ENCODE data around the gene ADCY3. TPM values are rescaled to one million over a fixed set of nuclear protein-coding genes. Genes with fewer than 3 reads are reported as not detected.
"Not testable (repeated sequence)": the region's sequence is repeated elsewhere in the genome, so short reads cannot be mapped to it uniquely, and the experiment has no call there.

ADCY3 gene
- total RNA-seq, 2 experiments from 2014 or later = 52.9 to 62.7 TPM

DNA sequence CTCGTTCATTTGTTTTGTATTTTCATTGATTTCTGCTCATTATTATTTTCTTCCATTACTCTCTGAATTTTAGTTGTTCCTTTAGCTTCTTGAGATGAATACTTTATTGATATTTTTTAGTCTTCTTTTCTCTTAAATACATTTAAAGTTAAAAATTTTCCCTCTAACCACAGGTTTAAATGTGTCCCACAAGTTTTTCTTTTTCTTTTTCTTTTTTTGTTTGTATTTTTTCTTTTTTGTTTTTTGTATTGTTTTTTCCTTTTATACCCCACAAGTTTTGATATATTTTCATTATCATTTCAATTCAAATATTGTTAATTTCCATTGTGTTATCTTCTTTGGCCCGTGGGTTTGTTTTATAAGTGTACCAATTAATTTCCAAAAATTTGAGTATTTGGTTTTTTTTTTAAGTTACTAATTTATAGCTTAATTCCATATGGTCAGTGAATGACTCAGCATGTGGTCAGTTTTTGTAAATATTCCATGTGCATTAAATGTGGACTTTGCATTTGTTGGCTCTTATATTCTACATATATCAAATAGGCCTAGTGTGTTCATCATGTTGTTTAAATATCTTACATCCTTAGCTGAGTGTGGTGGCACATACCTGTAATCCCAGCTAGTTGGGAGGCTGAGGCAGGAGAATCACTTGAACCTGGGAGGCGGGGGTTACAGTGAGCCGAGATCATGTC, 110.6 kb downstream of the ADCY3 start:
- POLR2A ChIA-PET = no interaction called here
- Mint-ChIP-seq H3K27ac (no peak overlapping the region), H3K9me3 (ENCODE audit: insufficient read depth) (no peaks in the 10 kb centered on the region), H3K36me3 (ENCODE audit: low read depth) (peaks cover 67% of the 10 kb centered on the region), H3K27me3 (ENCODE audit: low read depth) (no peaks in the 10 kb centered on the region), H3K4me1 (ENCODE audit: low read depth) (peaks cover 24% of the 10 kb centered on the region), H3K4me3 (no peak overlapping the region)
- ATAC-seq (no peak), DNase-seq (no peak)
- CTCF ChIA-PET = interaction anchor here (1.0 to 1.3 kb wide), 2 partner anchors 19 to 196 kb away, joined by 3 read pairs; no protein-coding TSS in a partner anchor

DNA sequence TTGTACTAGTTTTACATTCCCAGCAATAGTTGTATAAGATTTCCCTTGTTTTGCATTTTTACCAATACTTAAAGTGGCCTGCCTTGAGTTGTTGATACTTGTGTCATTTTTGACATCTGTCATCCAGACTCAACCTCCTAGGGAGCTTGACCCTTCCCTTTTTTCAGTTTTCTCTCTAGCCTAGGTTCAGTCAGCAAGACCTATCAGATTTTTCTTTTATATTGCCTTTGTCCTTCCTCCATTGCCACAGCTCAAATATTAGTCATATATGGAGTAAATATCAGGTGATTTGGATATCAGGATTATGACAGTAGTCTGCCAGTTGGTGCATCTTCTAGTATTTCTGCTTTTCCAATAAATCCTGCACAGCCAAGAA, 113.4 kb downstream of the ADCY3 start:
- DNase-seq (no peak), ATAC-seq (no peak)
- no peaks in the 10 kb centered on the region for H3K27me3 Mint-ChIP-seq (ENCODE audit: low read depth)
- H3K36me3 Mint-ChIP-seq (ENCODE audit: low read depth) = peaks cover 64% of the 10 kb centered on the region
- no peak overlapping the region for H3K27ac Mint-ChIP-seq
- ChIA-PET CTCF (no interaction called here), POLR2A (no interaction called here)
- H3K4me1 Mint-ChIP-seq (ENCODE audit: low read depth) = peaks cover 28% of the 10 kb centered on the region
- H3K4me3 Mint-ChIP-seq = no peak overlapping the region
- H3K9me3 Mint-ChIP-seq (ENCODE audit: insufficient read depth) = no peaks in the 10 kb centered on the region

DNA sequence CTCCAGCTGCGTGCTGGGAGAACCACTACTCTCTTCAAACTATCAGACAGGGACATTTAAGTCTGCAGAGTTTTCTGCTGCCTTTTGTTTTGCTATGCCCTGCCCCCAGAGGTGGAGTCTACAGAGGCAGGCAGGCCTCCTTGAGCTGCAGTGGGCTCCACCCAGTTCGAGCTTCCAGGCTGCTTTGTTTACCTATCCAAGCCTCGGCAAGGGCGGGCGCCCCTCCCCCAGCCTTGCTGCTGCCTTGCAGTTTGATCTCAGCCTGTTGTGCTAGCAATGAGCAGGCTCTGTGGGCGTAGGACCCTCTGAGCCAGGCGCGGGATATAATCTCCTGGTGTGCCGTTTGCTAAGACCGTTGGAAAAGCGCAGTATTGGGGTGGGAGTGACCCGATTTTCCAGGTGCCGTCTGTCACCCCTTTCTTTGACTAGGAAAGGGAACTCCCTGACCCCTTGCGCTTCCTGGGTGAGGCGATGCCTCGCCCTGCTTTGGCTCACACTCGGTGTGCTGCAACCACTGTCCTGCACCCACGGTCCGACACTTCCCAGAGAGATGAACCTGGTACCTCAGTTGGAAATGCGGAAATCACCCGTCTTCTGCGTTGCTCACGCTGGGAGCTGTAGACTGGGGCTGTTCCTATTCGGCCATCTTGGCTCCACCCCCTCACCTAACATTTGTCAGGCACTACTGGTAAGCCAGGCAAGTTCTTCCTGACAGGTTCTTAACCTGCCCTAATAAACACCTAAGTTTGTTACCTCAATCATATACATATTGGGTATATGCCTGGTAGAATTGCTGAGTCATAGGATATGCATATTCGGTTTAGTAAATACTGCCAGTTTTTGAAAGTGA, 114.0 kb downstream of the ADCY3 start:
- POLR2A ChIA-PET; CTCF ChIA-PET; H3K27ac Mint-ChIP-seq; DNase-seq; H3K9me3 Mint-ChIP-seq (ENCODE audit: insufficient read depth); H3K27me3 Mint-ChIP-seq (ENCODE audit: low read depth); ATAC-seq; H3K4me3 Mint-ChIP-seq: not testable (repeated sequence)
- peaks cover 68% of the 10 kb centered on the region for H3K36me3 Mint-ChIP-seq (ENCODE audit: low read depth)
- peaks cover 30% of the 10 kb centered on the region for H3K4me1 Mint-ChIP-seq (ENCODE audit: low read depth)

DNA sequence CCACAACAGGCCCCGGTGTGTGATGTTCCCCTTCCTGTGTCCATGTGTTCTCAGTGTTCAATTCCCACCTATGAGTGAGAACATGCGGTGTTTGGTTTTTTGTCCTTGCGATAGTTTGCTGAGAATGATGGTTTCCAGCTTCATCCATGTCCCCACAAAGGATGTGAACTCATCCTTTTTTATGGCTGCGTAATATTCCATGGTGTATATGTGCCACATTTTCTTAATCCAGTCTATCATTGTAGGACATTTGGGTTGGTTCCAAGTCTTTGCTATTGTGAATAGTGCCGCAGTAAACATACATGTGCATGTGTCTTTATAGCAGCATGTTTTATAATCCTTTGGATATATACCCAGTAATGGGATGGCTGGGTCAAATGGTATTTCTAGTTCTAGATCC, 119.5 kb downstream of the ADCY3 start:
- H3K27ac Mint-ChIP-seq; H3K9me3 Mint-ChIP-seq (ENCODE audit: insufficient read depth); POLR2A ChIA-PET; H3K4me3 Mint-ChIP-seq; H3K27me3 Mint-ChIP-seq (ENCODE audit: low read depth); DNase-seq; ATAC-seq; CTCF ChIA-PET: not testable (repeated sequence)
- Mint-ChIP-seq H3K4me1 (ENCODE audit: low read depth) (peaks cover 29% of the 10 kb centered on the region), H3K36me3 (ENCODE audit: low read depth) (peaks cover 84% of the 10 kb centered on the region)

DNA sequence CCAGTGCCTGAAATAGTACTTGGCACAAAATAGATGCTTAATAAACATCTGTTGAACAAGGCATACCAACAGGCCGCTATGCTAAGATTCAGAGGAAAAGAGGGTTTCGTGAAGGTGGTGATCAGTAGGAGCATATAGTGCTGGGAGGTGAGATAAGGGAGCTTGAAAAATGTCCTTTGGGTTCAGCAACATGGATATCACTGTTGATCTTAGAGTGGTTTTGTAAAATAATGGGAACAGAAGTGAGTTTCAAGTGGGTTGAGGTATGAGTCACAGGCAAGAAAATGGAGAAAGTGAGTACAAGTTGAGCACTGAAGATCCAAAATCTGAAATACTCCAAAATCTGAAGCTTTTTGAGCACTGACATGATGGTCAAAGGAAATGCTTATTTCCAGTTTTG, 122.4 kb downstream of the ADCY3 start:
- Mint-ChIP-seq H3K36me3 (ENCODE audit: low read depth) (peaks cover 80% of the 10 kb centered on the region), H3K4me3 (no peak overlapping the region), H3K9me3 (ENCODE audit: insufficient read depth) (peaks cover 4% of the 10 kb centered on the region), H3K27ac (no peak overlapping the region), H3K27me3 (ENCODE audit: low read depth) (no peaks in the 10 kb centered on the region), H3K4me1 (ENCODE audit: low read depth) (peaks cover 36% of the 10 kb centered on the region)
- no peak for ATAC-seq
- CTCF ChIA-PET = interaction anchor here (1.0 kb wide), 1 partner anchor 178 kb away, joined by 3 read pairs; no protein-coding TSS in a partner anchor
- DNase-seq = no peak
- POLR2A ChIA-PET = no interaction called here

DNA sequence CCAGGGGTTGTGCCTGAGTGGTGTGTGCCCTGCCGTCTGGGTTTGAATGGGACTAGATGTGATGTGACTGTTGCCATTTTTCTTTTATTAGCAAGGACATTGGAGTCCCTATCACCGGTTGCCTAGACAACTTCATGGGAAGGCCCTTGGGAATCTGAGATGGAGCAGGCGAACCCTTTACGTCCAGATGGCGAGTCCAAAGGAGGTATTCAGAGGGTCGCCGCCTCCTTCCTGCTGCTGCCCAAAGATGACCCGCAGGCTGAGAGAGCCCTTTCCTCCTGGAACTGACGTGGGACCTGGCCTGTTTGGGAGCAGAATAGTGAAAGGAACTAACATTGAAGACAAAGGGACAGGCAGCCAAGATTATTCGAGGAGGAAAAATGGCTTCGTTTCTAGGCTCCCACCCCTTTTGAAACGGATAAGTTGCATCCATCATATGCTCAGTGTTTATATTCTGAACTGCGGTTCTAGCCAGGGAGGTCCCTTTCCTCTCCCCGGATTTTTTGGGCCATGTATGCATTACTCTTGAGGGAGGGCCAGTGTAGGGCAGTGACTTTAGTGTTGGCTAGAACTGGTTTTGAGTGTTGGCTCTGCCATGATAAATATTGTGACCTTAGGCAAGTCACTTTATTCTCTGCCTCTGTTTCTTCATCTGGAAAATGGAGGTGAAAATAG, 126.1 kb downstream of the ADCY3 start:
- ChIA-PET POLR2A (interaction anchor here (1.2 to 1.7 kb wide), 6 partner anchors 10 to 307 kb away, joined by 3 to 8 read pairs (median 4); no protein-coding TSS in a partner anchor), CTCF (interaction anchor here (1.0 to 2.3 kb wide), 6 partner anchors 25 to 384 kb away, joined by 3 to 5 read pairs (median 4); no protein-coding TSS in a partner anchor)
- Mint-ChIP-seq H3K9me3 (ENCODE audit: insufficient read depth) (no peaks in the 10 kb centered on the region), H3K4me1 (ENCODE audit: low read depth) (peaks cover 42% of the 10 kb centered on the region), H3K27me3 (ENCODE audit: low read depth) (no peaks in the 10 kb centered on the region), H3K27ac (peak overlapping the region; percentile 100), H3K36me3 (ENCODE audit: low read depth) (peaks cover 50% of the 10 kb centered on the region), H3K4me3 (peak overlapping the region; percentile 97)
- ATAC-seq = no peak
- DNase-seq = peak; percentile 33

DNA sequence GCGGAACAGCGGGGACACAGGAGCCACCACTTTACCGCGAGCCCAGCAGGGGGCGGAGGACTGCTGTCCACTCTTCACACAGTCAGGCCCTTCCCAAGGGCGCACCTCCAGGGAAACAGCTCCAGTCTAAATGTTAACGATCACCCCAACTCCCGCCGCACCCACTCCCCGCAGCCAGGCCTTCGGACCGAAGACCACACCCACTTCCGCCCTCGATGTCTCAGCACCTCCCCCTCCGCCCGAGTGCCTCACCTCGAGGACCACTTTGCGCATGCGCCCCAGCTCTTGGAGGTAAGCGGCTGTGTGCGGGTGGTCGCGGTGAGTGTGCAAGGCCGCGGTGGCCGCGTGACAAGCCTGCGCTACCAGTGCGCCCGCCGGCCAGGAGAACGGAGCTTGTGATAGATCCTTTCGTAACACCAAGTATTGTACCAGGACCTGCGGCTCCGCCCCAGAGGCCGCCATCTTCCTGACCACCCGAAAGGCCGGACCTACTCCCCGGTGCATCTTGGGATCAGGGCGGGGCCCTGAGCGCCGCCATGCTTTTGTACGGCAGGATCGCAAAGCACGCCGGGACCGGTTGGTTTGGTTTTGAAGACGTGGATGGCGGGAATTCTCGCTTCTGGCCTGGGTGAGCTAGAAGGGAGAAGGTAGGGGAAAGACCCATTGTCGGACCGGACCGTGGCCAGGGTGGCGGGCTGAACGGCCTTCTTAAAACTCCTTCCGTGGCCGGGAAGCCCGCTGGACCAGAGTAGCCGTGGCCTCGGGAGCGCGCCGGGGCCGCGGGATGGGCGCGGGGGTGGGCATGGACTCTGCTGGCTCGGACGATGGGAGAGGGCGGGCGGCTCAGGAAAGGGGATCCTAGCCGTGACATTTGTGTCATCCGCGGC, 126.9 kb downstream of the ADCY3 start, which contains the start of the genes CENPO and PTRHD1:
CENPO (plus strand) TSS at position 552 of the 887 bp plus-strand sequence. CDS start 495 bp downstream, outside the sequence.
PTRHD1 (minus strand) TSS at position 518 of the 887 bp plus-strand sequence; CDS start at position 504, 14 bp downstream.
- POLR2A ChIA-PET = interaction anchor here (0.5 to 1.7 kb wide), 16 partner anchors 9 to 432 kb away, joined by 3 to 8 read pairs (median 4); partner anchors contain the start of gene ITSN2

DNA sequence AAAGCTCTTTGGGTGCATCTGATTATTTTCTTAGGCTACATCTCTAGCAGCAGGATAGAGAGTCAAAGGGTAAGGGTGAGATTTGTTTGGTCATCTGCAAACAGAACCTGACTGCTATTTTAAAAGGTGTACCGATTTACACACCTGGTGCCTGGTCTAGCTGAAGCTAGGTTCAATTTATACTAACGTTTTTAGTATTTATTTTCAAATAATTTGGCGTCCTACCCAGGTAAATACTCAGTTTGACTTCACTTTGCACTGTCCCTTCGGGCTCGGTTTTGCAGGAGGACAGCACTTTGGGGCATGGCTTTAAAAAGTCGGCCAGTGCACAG, 127.5 kb downstream of the ADCY3 start:
- ATAC-seq = no peak
- POLR2A ChIA-PET = interaction anchor here (0.5 to 1.7 kb wide), 16 partner anchors 8 to 432 kb away, joined by 3 to 8 read pairs (median 4); partner anchors contain the start of gene ITSN2
- no peak for DNase-seq
- H3K9me3 Mint-ChIP-seq (ENCODE audit: insufficient read depth) = no peaks in the 10 kb centered on the region
- H3K4me3 Mint-ChIP-seq = peak overlapping the region; percentile 97
- peaks cover 39% of the 10 kb centered on the region for H3K4me1 Mint-ChIP-seq (ENCODE audit: low read depth)
- CTCF ChIA-PET = interaction anchor here (0.6 to 2.3 kb wide), 15 partner anchors 9 to 403 kb away, joined by 3 to 6 read pairs (median 4); no protein-coding TSS in a partner anchor
- peaks cover 40% of the 10 kb centered on the region for H3K36me3 Mint-ChIP-seq (ENCODE audit: low read depth)
- H3K27ac Mint-ChIP-seq = peak overlapping the region; percentile 100
- no peaks in the 10 kb centered on the region for H3K27me3 Mint-ChIP-seq (ENCODE audit: low read depth)

More for the DNA sequence above, 126.9 kb downstream of the ADCY3 start, which contains the start of the genes CENPO and PTRHD1:
- peak; percentile 97 for DNase-seq
- ATAC-seq = peak; percentile 98
- Mint-ChIP-seq H3K27me3 (ENCODE audit: low read depth) (no peaks in the 10 kb centered on the region), H3K4me3 (peak within 1 kb of the TSS; percentile 97), H3K27ac (peak within 1 kb of the TSS; percentile 100), H3K36me3 (ENCODE audit: low read depth) (peaks cover 46% of the 10 kb centered on the region), H3K4me1 (ENCODE audit: low read depth) (peaks cover 42% of the 10 kb centered on the region), H3K9me3 (ENCODE audit: insufficient read depth) (no peaks in the 10 kb centered on the region)
- CTCF ChIA-PET = interaction anchor here (0.8 to 2.3 kb wide), 14 partner anchors 10 to 403 kb away, joined by 3 to 6 read pairs (median 4); no protein-coding TSS in a partner anchor

DNA sequence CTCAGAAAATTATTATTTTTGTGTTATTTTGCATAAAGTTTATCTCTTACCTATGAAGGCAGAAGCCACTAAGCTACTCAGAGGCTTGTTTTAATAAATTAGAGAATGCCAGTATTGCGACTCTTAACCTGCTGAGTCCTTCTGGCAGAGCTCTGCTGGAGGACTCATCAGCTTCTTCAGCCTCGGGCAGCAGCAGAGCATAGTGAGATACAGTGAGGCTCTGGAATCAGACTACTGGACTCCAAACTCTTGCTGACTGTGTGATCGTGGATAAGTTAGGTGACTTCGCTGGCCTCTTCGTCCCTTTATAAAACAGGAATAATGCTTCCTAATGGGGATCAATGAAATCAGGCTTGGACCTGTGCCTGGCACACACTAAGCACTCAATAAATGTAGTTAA, 128.6 kb downstream of the ADCY3 start:
- ChIA-PET CTCF (interaction anchor here (0.8 to 2.3 kb wide), 6 partner anchors 11 to 381 kb away, joined by 3 to 5 read pairs (median 5); no protein-coding TSS in a partner anchor), POLR2A (no interaction called here)
- Mint-ChIP-seq H3K4me3 (no peak overlapping the region), H3K27me3 (ENCODE audit: low read depth) (no peaks in the 10 kb centered on the region), H3K27ac (no peak overlapping the region), H3K4me1 (ENCODE audit: low read depth) (peaks cover 28% of the 10 kb centered on the region), H3K36me3 (ENCODE audit: low read depth) (peaks cover 30% of the 10 kb centered on the region), H3K9me3 (ENCODE audit: insufficient read depth) (no peaks in the 10 kb centered on the region)
- DNase-seq = no peak
- ATAC-seq = no peak

DNA sequence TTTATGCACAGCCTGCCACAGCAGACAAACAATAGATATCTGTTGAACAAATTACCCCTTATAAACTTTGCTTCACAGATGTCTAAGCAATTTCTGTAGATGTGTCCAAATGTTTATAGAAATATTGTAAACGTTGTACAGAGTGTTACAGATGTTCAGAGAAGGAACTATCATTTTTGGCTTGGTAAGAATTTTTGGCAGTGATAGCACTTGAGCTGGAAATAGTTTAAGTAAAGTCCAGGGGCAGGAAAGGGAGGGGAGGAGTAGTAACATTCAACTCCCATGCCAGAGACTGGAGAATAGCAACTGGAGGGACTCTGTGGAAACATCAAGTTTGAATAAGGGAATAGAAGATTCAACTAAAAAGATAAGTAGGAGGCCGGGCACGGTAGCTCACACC, 131.2 kb downstream of the ADCY3 start:
- ChIA-PET POLR2A (no interaction called here), CTCF (no interaction called here)
- H3K36me3 Mint-ChIP-seq (ENCODE audit: low read depth) = peaks cover 9% of the 10 kb centered on the region
- H3K9me3 Mint-ChIP-seq (ENCODE audit: insufficient read depth) = no peaks in the 10 kb centered on the region
- DNase-seq = no peak
- H3K4me1 Mint-ChIP-seq (ENCODE audit: low read depth) = peaks cover 11% of the 10 kb centered on the region
- H3K4me3 Mint-ChIP-seq = no peak overlapping the region
- H3K27ac Mint-ChIP-seq = no peak overlapping the region
- ATAC-seq = no peak
- no peaks in the 10 kb centered on the region for H3K27me3 Mint-ChIP-seq (ENCODE audit: low read depth)
